ENCODE data around the gene DLK1. TPM values are rescaled to one million over a fixed set of nuclear protein-coding genes. Genes with fewer than 3 reads are reported as not detected.

Gene DLK1
- total RNA-seq, 1 donor, result not detected

DNA sequence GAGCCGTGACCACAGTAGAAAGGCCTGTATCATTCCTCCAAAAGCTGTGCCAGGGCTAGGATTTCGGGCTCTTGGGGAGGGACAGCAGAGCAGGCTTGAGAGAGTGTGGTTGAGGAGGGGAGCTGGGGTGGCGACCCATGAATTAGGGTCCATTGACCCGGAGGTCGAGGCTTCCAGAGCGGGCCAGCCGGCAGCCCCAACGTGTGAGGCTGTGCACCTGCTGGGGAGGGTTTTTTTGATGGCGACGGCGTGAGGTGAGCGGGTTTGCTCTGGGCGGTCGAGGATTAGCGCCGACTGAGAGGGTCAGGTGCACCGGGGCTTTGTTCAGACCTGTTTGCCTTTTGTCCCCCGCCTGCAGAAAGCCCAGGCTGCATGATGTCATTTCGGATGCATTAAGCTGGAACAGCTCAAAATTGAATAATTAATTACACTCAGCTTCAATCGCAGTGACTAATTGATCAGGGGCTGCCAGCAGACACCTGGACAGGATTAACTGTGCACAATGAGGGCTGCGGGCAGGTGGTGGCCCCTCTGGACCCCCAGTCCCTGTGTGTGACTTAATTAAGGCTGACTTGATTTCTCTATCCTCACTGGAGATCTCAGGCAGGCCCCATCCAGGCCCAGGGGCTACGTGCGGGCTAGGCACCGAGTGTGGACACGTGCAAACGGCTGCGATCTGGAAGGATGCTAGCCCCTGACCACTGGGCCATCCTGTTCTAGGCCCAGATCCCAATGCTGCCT lies 57.1 kb downstream of the DLK1 start:
- Histone ChIP-seq H3K4me2 (ENCODE audit: insufficient read depth, low read length) (no peak overlapping the region), H3K4me1 (ENCODE audit: insufficient read depth, low read length) (no peaks in the 10 kb centered on the region), H3K9me3 (ENCODE audit: low read depth, low read length) (no peaks in the 10 kb centered on the region), H3K4me3 (ENCODE audit: insufficient read depth, low read length) (no peak overlapping the region), H3K27ac (ENCODE audit: low read depth, low read length) (no peak overlapping the region), H4K20me1 (ENCODE audit: insufficient read depth, low read length) (no peaks in the 10 kb centered on the region), H3K79me2 (ENCODE audit: insufficient read depth, low read length) (no peaks in the 10 kb centered on the region), H3K36me3 (ENCODE audit: insufficient read depth, low read length) (no peaks in the 10 kb centered on the region), H3K27me3 (ENCODE audit: insufficient read depth, low read length) (peaks cover 33% of the 10 kb centered on the region), H2AFZ (ENCODE audit: low read length) (no peak overlapping the region)
- no peak for DNase-seq (ENCODE audit: insufficient read length, low spot score, missing footprints)
- TF ChIP-seq, protein P1, sequence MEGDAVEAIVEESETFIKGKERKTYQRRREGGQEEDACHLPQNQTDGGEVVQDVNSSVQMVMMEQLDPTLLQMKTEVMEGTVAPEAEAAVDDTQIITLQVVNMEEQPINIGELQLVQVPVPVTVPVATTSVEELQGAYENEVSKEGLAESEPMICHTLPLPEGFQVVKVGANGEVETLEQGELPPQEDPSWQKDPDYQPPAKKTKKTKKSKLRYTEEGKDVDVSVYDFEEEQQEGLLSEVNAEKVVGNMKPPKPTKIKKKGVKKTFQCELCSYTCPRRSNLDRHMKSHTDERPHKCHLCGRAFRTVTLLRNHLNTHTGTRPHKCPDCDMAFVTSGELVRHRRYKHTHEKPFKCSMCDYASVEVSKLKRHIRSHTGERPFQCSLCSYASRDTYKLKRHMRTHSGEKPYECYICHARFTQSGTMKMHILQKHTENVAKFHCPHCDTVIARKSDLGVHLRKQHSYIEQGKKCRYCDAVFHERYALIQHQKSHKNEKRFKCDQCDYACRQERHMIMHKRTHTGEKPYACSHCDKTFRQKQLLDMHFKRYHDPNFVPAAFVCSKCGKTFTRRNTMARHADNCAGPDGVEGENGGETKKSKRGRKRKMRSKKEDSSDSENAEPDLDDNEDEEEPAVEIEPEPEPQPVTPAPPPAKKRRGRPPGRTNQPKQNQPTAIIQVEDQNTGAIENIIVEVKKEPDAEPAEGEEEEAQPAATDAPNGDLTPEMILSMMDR (IDR thresholded peaks at IDR 0.05; ENCODE audit: extremely low read depth, low read depth, low read length), result no peak

DNA sequence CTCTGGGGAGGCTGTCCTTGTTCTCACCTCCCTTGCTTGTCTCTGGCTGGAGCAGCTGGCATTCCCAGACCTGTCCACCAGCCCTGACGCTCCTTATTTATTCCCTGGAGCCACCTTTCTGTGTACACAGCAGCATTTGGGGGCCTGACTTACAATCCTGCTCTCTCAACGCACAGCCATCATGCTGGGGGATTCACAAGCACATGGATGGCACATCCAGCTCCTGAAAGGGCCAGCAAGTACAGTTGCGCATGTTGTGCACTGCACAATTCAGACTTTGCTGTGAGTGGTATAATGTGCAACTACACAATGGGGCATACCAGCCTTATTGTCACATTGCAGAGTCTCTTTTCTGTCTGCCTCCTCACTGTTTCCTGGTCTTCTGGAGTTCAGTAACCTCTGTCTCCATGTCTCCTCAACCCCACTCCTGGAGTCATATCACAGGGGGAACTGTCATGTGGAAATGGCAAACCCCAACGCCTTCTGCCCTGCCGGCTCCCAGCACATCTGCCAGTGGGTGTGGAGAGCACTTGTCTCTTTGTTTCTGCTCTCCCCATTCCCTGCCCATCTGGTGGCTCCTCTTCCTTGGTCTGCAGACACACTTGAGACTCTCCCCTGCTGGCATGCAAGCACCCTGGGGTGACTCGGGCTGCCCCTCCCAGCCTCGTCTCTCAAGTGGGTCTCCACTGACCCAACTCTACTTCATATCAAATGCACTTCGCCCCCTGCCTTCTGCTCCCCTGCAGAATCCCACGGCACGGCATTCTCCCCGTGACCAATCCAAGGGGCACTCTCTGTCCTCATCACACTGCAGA lies 58.0 kb downstream of the DLK1 start:
- Histone ChIP-seq H3K27me3 (ENCODE audit: insufficient read depth, low read length) (peaks cover 24% of the 10 kb centered on the region), H3K9me3 (ENCODE audit: low read depth, low read length) (no peaks in the 10 kb centered on the region)

DNA sequence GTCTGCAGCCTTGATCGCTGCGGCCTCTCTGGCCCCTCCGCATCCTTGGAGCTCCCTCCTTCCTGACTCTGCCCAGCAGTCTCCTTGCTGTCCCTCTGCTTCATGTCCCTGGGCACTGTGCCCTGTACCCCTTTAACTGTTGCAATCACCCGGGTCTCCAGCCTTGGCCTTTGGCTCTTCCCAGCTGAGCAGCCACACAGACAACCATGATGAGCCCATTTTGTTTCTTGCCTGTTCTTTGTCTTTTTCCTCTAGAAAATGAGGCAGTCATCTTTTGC lies 58.6 kb downstream of the DLK1 start:
- DNase-seq (ENCODE audit: insufficient read length, low spot score, missing footprints), result no peak
- H2AFZ ChIP-seq (ENCODE audit: low read length), result no peak overlapping the region
- H3K36me3 ChIP-seq (ENCODE audit: insufficient read depth, low read length), result no peaks in the 10 kb centered on the region
- H3K4me2 ChIP-seq (ENCODE audit: insufficient read depth, low read length), result no peak overlapping the region
- H3K79me2 ChIP-seq (ENCODE audit: insufficient read depth, low read length), result no peaks in the 10 kb centered on the region
- peaks cover 21% of the 10 kb centered on the region for H3K27me3 ChIP-seq (ENCODE audit: insufficient read depth, low read length)
- no peaks in the 10 kb centered on the region for H4K20me1 ChIP-seq (ENCODE audit: insufficient read depth, low read length)
- no peak overlapping the region for H3K27ac ChIP-seq (ENCODE audit: low read depth, low read length)
- no peaks in the 10 kb centered on the region for H3K9me3 ChIP-seq (ENCODE audit: low read depth, low read length)
- H3K4me1 ChIP-seq (ENCODE audit: insufficient read depth, low read length), result no peaks in the 10 kb centered on the region
- H3K4me3 ChIP-seq (ENCODE audit: insufficient read depth, low read length), result no peak overlapping the region
- TF ChIP-seq, protein P1 (IDR thresholded peaks at IDR 0.05; ENCODE audit: extremely low read depth, low read depth, low read length), result no peak

More for the DNA sequence above, 58.0 kb downstream of the DLK1 start:
- Histone ChIP-seq H3K4me1 (ENCODE audit: insufficient read depth, low read length) (no peaks in the 10 kb centered on the region), H4K20me1 (ENCODE audit: insufficient read depth, low read length) (no peaks in the 10 kb centered on the region), H3K4me3 (ENCODE audit: insufficient read depth, low read length) (no peak overlapping the region), H3K27ac (ENCODE audit: low read depth, low read length) (no peak overlapping the region), H2AFZ (ENCODE audit: low read length) (no peak overlapping the region), H3K36me3 (ENCODE audit: insufficient read depth, low read length) (no peaks in the 10 kb centered on the region), H3K4me2 (ENCODE audit: insufficient read depth, low read length) (no peak overlapping the region), H3K79me2 (ENCODE audit: insufficient read depth, low read length) (no peaks in the 10 kb centered on the region)
- TF ChIP-seq, protein P1 (IDR thresholded peaks at IDR 0.05; ENCODE audit: extremely low read depth, low read depth, low read length), result no peak
- no peak for DNase-seq (ENCODE audit: insufficient read length, low spot score, missing footprints)

DNA sequence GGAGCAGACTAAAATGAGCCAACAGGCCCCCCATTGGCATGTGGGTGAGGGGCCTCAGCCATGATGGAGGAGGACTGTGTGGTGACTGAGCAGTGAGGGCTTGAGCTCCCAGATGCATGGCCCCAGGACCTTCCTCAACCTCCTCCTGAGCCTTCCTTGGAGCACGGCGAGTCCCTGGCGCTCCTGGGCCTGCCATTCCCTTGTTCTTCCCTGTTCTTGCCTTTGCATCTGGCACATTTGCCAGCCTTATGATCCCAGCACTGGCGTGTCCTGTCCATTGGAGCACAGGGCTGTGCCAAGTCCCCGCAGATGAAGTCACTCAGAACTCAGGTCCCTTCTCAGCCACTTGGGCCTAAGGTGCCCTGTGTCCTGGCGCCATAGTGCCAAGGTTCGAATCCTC lies 58.9 kb downstream of the DLK1 start:
- H3K4me3 ChIP-seq (ENCODE audit: insufficient read depth, low read length), result no peak overlapping the region
- H3K9me3 ChIP-seq (ENCODE audit: low read depth, low read length), result no peaks in the 10 kb centered on the region
- H3K36me3 ChIP-seq (ENCODE audit: insufficient read depth, low read length), result no peaks in the 10 kb centered on the region
- H3K27ac ChIP-seq (ENCODE audit: low read depth, low read length), result no peak overlapping the region
- H3K4me2 ChIP-seq (ENCODE audit: insufficient read depth, low read length), result no peak overlapping the region
- peaks cover 24% of the 10 kb centered on the region for H3K27me3 ChIP-seq (ENCODE audit: insufficient read depth, low read length)
- H3K79me2 ChIP-seq (ENCODE audit: insufficient read depth, low read length), result no peaks in the 10 kb centered on the region
- no peaks in the 10 kb centered on the region for H4K20me1 ChIP-seq (ENCODE audit: insufficient read depth, low read length)
- DNase-seq (ENCODE audit: insufficient read length, low spot score, missing footprints), result no peak
- H2AFZ ChIP-seq (ENCODE audit: low read length), result no peak overlapping the region
- H3K4me1 ChIP-seq (ENCODE audit: insufficient read depth, low read length), result no peaks in the 10 kb centered on the region
- TF ChIP-seq, protein P1 (IDR thresholded peaks at IDR 0.05; ENCODE audit: extremely low read depth, low read depth, low read length), result no peak

Measured in osteoblast (primary cell).